Pulmonary artery endothelial cell (primary cell): ENCODE results near the gene TXK. TPM values are rescaled to one million over a fixed set of nuclear protein-coding genes. Genes with fewer than 3 reads are reported as not detected.

ENCODE experiments used
- DNase-seq: peaks from one replicate; pipeline ENCODE4 v3.0.0-alpha.2; 2011; ENCODE audit warnings: low read depth, low spot score
- total RNA-seq: library from RNA; depleted of rRNA; stranded (reverse); fragments of >200 nt; gene quantifications from 2 replicates; pipeline ENCODE4 v1.2.3, GENCODE V29; 2014

Gene TXK
- total RNA-seq, 1 donor from 2014 or later = 0.07 TPM

GRCh38 chr4:48103483-48104139 is 30.4 kb downstream of the TXK start:
- DNase-seq = no peak

GRCh38 chr4:48102303-48102702 is 31.7 kb downstream of the TXK start:
- DNase-seq = no peak

- DNase-seq = no peak
Measured at GRCh38 chr4:48100256-48100655, 33.8 kb downstream of the TXK start.

GRCh38 chr4:48095441-48095840 is 38.6 kb downstream of the TXK start:
- no peak for DNase-seq

GRCh38 chr4:48093991-48094416 is 40.0 kb downstream of the TXK start:
- peak; percentile 68 for DNase-seq

- DNase-seq = no peak
Measured at GRCh38 chr4:48090621-48091020, 43.4 kb downstream of the TXK start.

GRCh38 chr4:48085821-48086589 is 48.0 kb downstream of the TXK start:
- no peak for DNase-seq

GRCh38 chr4:48082956-48083355 is 51.1 kb downstream of the TXK start:
- DNase-seq = no peak

- no peak for DNase-seq
Measured at GRCh38 chr4:48081196-48081595, 52.9 kb downstream of the TXK start.

GRCh38 chr4:48079972-48080391 is 54.1 kb downstream of the TXK start:
- DNase-seq = no peak

- no peak for DNase-seq
Measured at GRCh38 chr4:48078862-48079655, 55.0 kb downstream of the TXK start.

GRCh38 chr4:48078425-48078824 is 55.6 kb downstream of the TXK start:
- no peak for DNase-seq

- no peak for DNase-seq
Measured at GRCh38 chr4:48074657-48075056, 59.4 kb downstream of the TXK start.

GRCh38 chr4:48073567-48074103 is 60.4 kb downstream of the TXK start:
- DNase-seq = no peak

- DNase-seq = no peak
Measured at GRCh38 chr4:48071191-48071590, 62.9 kb downstream of the TXK start.

GRCh38 chr4:48069026-48069425 is 65.0 kb downstream of the TXK start:
- no peak for DNase-seq

GRCh38 chr4:48068182-48068581 is 65.9 kb downstream of the TXK start:
- no peak for DNase-seq

GRCh38 chr4:48067536-48067935 is 66.5 kb downstream of the TXK start:
- no peak for DNase-seq

GRCh38 chr4:48065587-48066052 is 68.4 kb downstream of the TXK start:
- DNase-seq = no peak

- no peak for DNase-seq
Measured at GRCh38 chr4:48064349-48064748, 69.7 kb downstream of the TXK start.

GRCh38 chr4:48058617-48059530 is 75.2 kb downstream of the TXK start:
- DNase-seq = no peak
